Thymus (tissue), 11 donors: ENCODE measurements around the gene OTOA. TPM values are rescaled to one million over a fixed set of nuclear protein-coding genes. Genes with fewer than 3 reads are reported as not detected.
A peak's percentile ranks its signal among the peaks of the same experiment; 100 is the strongest.
"Not testable (repeated sequence)": the region's sequence is repeated elsewhere in the genome, so short reads cannot be mapped to it uniquely, and the experiment has no call there.

ENCODE experiments used
- DNase-seq, 9 donors: peaks; one replicate each; pipeline ENCODE4 v3.0.0-alpha.2; 2013; ENCODE audit warnings: low spot score in 9 of 9, low read depth in 6 of 9, missing footprints in 1 of 9
- H3K27ac ChIP-seq, 2 donors: one replicate each; pipeline ENCODE4 v1.5.1; 2013; ENCODE audit warnings: control low read depth in 1 of 2, low read depth in 1 of 2, low read length in 1 of 2, mild to moderate bottlenecking in 1 of 2, moderate library complexity in 1 of 2
- H3K27me3 ChIP-seq, 2 donors: one replicate each; pipeline ENCODE4 v1.5.1; 2013; ENCODE audit warnings: low read length in 1 of 2; ENCODE audit not compliant: control insufficient read depth in 2 of 2, insufficient read depth in 1 of 2
- H3K36me3 ChIP-seq, 2 donors: one replicate each; pipeline ENCODE4 v1.5.1; 2013; ENCODE audit warnings: low read length in 1 of 2, mild to moderate bottlenecking in 1 of 2, moderate library complexity in 1 of 2; ENCODE audit not compliant: control insufficient read depth in 2 of 2, insufficient read depth in 2 of 2
- H3K4me1 ChIP-seq, 2 donors: one replicate each; pipeline ENCODE4 v1.5.1; 2013; ENCODE audit warnings: low read length in 2 of 2; ENCODE audit not compliant: control insufficient read depth in 2 of 2, insufficient read depth in 2 of 2
- H3K4me3 ChIP-seq, 2 donors: one replicate each; pipeline ENCODE4 v1.5.1; 2013; ENCODE audit warnings: low read length in 2 of 2, control low read depth in 1 of 2, mild to moderate bottlenecking in 1 of 2
- H3K9me3 ChIP-seq, 2 donors: one replicate each; pipeline ENCODE4 v1.5.1; 2013; ENCODE audit warnings: low read length in 1 of 2, mild to moderate bottlenecking in 1 of 2; ENCODE audit not compliant: control insufficient read depth in 2 of 2, insufficient read depth in 1 of 2
- WGBS: extraction: QIAGEN DNeasy Blood & Tissue Kit; methylation state at CpG from one replicate; pipeline ENCODE4 v1.1.7; 2013; 5-methylcytosine and 5-hydroxymethylcytosine counted together
- polyA plus RNA-seq: library from polyadenylated mRNA; stranded (reverse); fragments of 200-250 nt; gene quantifications from one replicate; pipeline ENCODE4 v1.2.3, GENCODE V29; 2013
- total RNA-seq: library from RNA; stranded (reverse); fragments of 120-200 nt; gene quantifications from one replicate; pipeline ENCODE4 v1.2.4, GENCODE V29; 2013
- donor health status: healthy.

Gene OTOA
- total and polyA plus RNA-seq, 2 donors, result 0.28 to 1.3 TPM

GRCh38 chr16:21683184-21683583 lies 19.4 kb downstream of the OTOA start:
- 92% methylated on average over 3 of the region's 3 CpGs for WGBS
- no peaks in the 10 kb centered on the region for H3K36me3 ChIP-seq
- no peak overlapping the region for H3K4me3 ChIP-seq
- no peaks in the 10 kb centered on the region for H3K9me3 ChIP-seq
- H3K4me1 ChIP-seq, result no peaks in the 10 kb centered on the region
- no peaks in the 10 kb centered on the region for H3K27me3 ChIP-seq
- DNase-seq, result no peak
- no peak overlapping the region for H3K27ac ChIP-seq

- WGBS, result 34% methylated on average over 6 of the region's 6 CpGs
- no peak overlapping the region for H3K4me3 ChIP-seq
- no peaks in the 10 kb centered on the region for H3K27me3 ChIP-seq
- no peaks in the 10 kb centered on the region for H3K36me3 ChIP-seq
- no peaks in the 10 kb centered on the region for H3K9me3 ChIP-seq
- no peak overlapping the region for H3K27ac ChIP-seq
- peak in 2 of 9 donors; percentile 8 to 9 for DNase-seq
- no peaks in the 10 kb centered on the region for H3K4me1 ChIP-seq
Measured at GRCh38 chr16:21684199-21684598, 20.4 kb downstream of the OTOA start.

- no peaks in the 10 kb centered on the region for H3K36me3 ChIP-seq
- WGBS, result 64% methylated on average over 14 of the region's 14 CpGs
- no peaks in the 10 kb centered on the region for H3K27me3 ChIP-seq
- no peak for DNase-seq
- no peak overlapping the region for H3K27ac ChIP-seq
- H3K4me3 ChIP-seq, result no peak overlapping the region
- H3K9me3 ChIP-seq, result no peaks in the 10 kb centered on the region
- H3K4me1 ChIP-seq, result no peaks in the 10 kb centered on the region
Measured at GRCh38 chr16:21685034-21685455, 21.3 kb downstream of the OTOA start.

- WGBS, result 88% methylated on average over 4 of the region's 4 CpGs
- H3K36me3 ChIP-seq, result no peaks in the 10 kb centered on the region
- no peak overlapping the region for H3K4me3 ChIP-seq
- H3K27me3 ChIP-seq, result no peaks in the 10 kb centered on the region
- H3K4me1 ChIP-seq, result no peaks in the 10 kb centered on the region
- H3K27ac ChIP-seq, result no peak overlapping the region
- no peaks in the 10 kb centered on the region for H3K9me3 ChIP-seq
- no peak for DNase-seq
Measured at GRCh38 chr16:21689107-21689506, 25.3 kb downstream of the OTOA start.

GRCh38 chr16:21690967-21691366 lies 27.2 kb downstream of the OTOA start:
- WGBS, result 92% methylated on average over 4 of the region's 4 CpGs
- H3K27me3 ChIP-seq, DNase-seq, H3K36me3 ChIP-seq, H3K9me3 ChIP-seq, H3K27ac ChIP-seq, H3K4me3 ChIP-seq, H3K4me1 ChIP-seq: not testable (repeated sequence)

GRCh38 chr16:21694609-21695008 lies 30.8 kb downstream of the OTOA start:
- WGBS, result 94% methylated on average over 4 of the region's 4 CpGs
- no peaks in the 10 kb centered on the region for H3K36me3 ChIP-seq

GRCh38 chr16:21697032-21697431 lies 33.3 kb downstream of the OTOA start:
- H3K27me3 ChIP-seq, result no peaks in the 10 kb centered on the region
- no peaks in the 10 kb centered on the region for H3K36me3 ChIP-seq
- H3K4me3 ChIP-seq, result no peak overlapping the region
- no peak for DNase-seq
- H3K9me3 ChIP-seq, result no peaks in the 10 kb centered on the region
- no peaks in the 10 kb centered on the region for H3K4me1 ChIP-seq
- no peak overlapping the region for H3K27ac ChIP-seq
- WGBS, result 98% methylated on average over 5 of the region's 5 CpGs

More at GRCh38 chr16:21694609-21695008, 30.8 kb downstream of the OTOA start:
- no peaks in the 10 kb centered on the region for H3K27me3 ChIP-seq
- H3K4me3 ChIP-seq, result no peak overlapping the region
- no peak for DNase-seq
- H3K9me3 ChIP-seq, result no peaks in the 10 kb centered on the region
- H3K27ac ChIP-seq, result no peak overlapping the region
- H3K4me1 ChIP-seq, result no peaks in the 10 kb centered on the region

- no peaks in the 10 kb centered on the region for H3K36me3 ChIP-seq
- no peaks in the 10 kb centered on the region for H3K9me3 ChIP-seq
- H3K27me3 ChIP-seq, result no peaks in the 10 kb centered on the region
- H3K4me3 ChIP-seq, result no peak overlapping the region
- H3K4me1 ChIP-seq, result no peaks in the 10 kb centered on the region
- no peak for DNase-seq
- WGBS, result 91% methylated on average over 9 of the region's 9 CpGs
- H3K27ac ChIP-seq, result no peak overlapping the region
Measured at GRCh38 chr16:21698169-21699032, 34.6 kb downstream of the OTOA start.

- Histone ChIP-seq H3K4me3 (no peak overlapping the region), H3K9me3 (no peaks in the 10 kb centered on the region), H3K27ac (no peak overlapping the region), H3K27me3 (no peaks in the 10 kb centered on the region), H3K36me3 (no peaks in the 10 kb centered on the region), H3K4me1 (no peaks in the 10 kb centered on the region)
- no peak for DNase-seq
- 92% methylated on average over 2 of the region's 2 CpGs for WGBS
Measured at GRCh38 chr16:21701271-21701670, 37.5 kb downstream of the OTOA start.
